HCT116 (cell line): ENCODE data around the gene CAPN15. TPM values are rescaled to one million over a fixed set of nuclear protein-coding genes. Genes with fewer than 3 reads are reported as not detected.

Source experiments
- ATAC-seq: fragments of 200-7000 bp; cut with Tn5 transposase; 2 replicates; pipeline ENCODE4 v1.9.1; 2020; ENCODE audit warnings: mild to moderate bottlenecking, moderate library complexity
- BruUV-seq: library from RNA; stranded (reverse); fragments of 400-500 nt; replicated peaks from 2 replicates; lab custom pipeline; 2021; lab: Mats Ljungman, UMichigan
- CTCF ChIA-PET: fragments of 300-600 bp; sonication (Branson Sonifier 250); formaldehyde crosslinking; loops from one replicate; lab custom pipeline; 2021; ENCODE audit warnings: antibody characterized with exemption; lab: Charles Lee
- POLR2A ChIA-PET: fragments of 300-600, 350-600 bp; sonication (Branson Sonifier 250); formaldehyde crosslinking; loops from one replicate; lab custom pipeline; 2021; ENCODE audit warnings: antibody characterized with exemption; lab: Charles Lee
- RAD21 ChIA-PET, 2 experiments: fragments of 300-600 bp; sonication (Branson Sonifier 250); formaldehyde crosslinking; loops; one replicate each; lab custom pipeline; 2023; ENCODE audit warnings: low total read pairs in 2 of 2; ENCODE audit not compliant: uncharacterized antibody in 2 of 2, unreplicated experiment in 2 of 2, low non-redundant PET in 1 of 2; lab: Charles Lee
- DNase-seq: peaks from one replicate; pipeline ENCODE4 v3.0.0-alpha.2; 2010; ENCODE audit warnings: low read depth, low spot score
- H2AFZ ChIP-seq: fragments of 200-600 bp; shearing (Covaris generic), sonication (generic); 2 replicates; pipeline ENCODE4 v1.6.1; 2017; ENCODE audit warnings: low read depth, mixed run types, mixed read lengths, antibody characterized with exemption, low read length; ENCODE audit not compliant: poor library complexity, severe bottlenecking
- H3K27ac ChIP-seq: 2 replicates; pipeline ENCODE4 v1.5.1; 2012; ENCODE audit warnings: low read depth, low read length
- H3K27me3 ChIP-seq: fragments of 200-600 bp; sonication (generic); 2 replicates; pipeline ENCODE4 v1.6.1; 2016; ENCODE audit warnings: mixed run types, low read length, mixed read lengths; ENCODE audit not compliant: insufficient read depth
- H3K36me3 ChIP-seq, 2 experiments: fragments of 200-500 bp in 1 of 2; fragments of 200-600 bp in 1 of 2; sonication (Bioruptor generic) in 1 of 2; sonication (generic) in 1 of 2; 2 replicates each; pipeline versions ENCODE4 v1.5.1 to v1.6.1; 2014 to 2016; ENCODE audit warnings: low read length in 2 of 2, inconsistent platforms in 1 of 2, mixed read lengths in 1 of 2, mixed run types in 1 of 2; ENCODE audit not compliant: insufficient read depth in 2 of 2, control insufficient read depth in 1 of 2
- H3K4me1 ChIP-seq, 2 experiments: fragments of 200-600 bp in 1 of 2; sonication (generic) in 1 of 2; 2 replicates each; pipeline versions ENCODE4 v1.5.1 to v1.6.1; 2012 to 2017; ENCODE audit warnings: low read length in 2 of 2, inconsistent platforms in 1 of 2, mild to moderate bottlenecking in 1 of 2, mixed read lengths in 1 of 2, mixed run types in 1 of 2, moderate library complexity in 1 of 2; ENCODE audit not compliant: insufficient read depth in 2 of 2, control insufficient read depth in 1 of 2
- H3K4me2 ChIP-seq: fragments of 200-600 bp; sonication (generic); 2 replicates; pipeline ENCODE4 v1.6.1; 2017; ENCODE audit warnings: mixed run types, low read length, mixed read lengths
- H3K4me3 ChIP-seq, 2 experiments: fragments of 200-600 bp in 1 of 2; sonication (generic) in 1 of 2; replicated peaks in 1 of 2; 2 replicates each; pipeline ENCODE4 v1.5.1; 2011 to 2016; ENCODE audit warnings: low read length in 2 of 2, control low read depth in 1 of 2, low read depth in 1 of 2, mild to moderate bottlenecking in 1 of 2, mixed read lengths in 1 of 2, mixed run types in 1 of 2
- H3K79me2 ChIP-seq: fragments of 200-600 bp; sonication (generic); 2 replicates; pipeline ENCODE4 v1.6.1; 2017; ENCODE audit warnings: mild to moderate bottlenecking, mixed run types, low read length, moderate library complexity, mixed read lengths; ENCODE audit not compliant: insufficient read depth
- H3K9ac ChIP-seq: fragments of 200-600 bp; sonication (generic); 2 replicates; pipeline ENCODE4 v1.6.1; 2016; ENCODE audit warnings: low read length, mixed read lengths
- H3K9me2 ChIP-seq: fragments of 200-600 bp; sonication (generic), shearing (Covaris generic); 2 replicates; pipeline ENCODE4 v1.6.1; 2017; ENCODE audit warnings: mixed run types, mild to moderate bottlenecking, moderate library complexity; ENCODE audit not compliant: insufficient read depth
- H3K9me3 ChIP-seq, 2 experiments: fragments of 200-500 bp in 1 of 2; fragments of 200-600 bp in 1 of 2; sonication (Bioruptor generic) in 1 of 2; sonication (generic) in 1 of 2; 2 replicates each; pipeline ENCODE4 v1.6.1; 2014 to 2017; ENCODE audit warnings: low read length in 2 of 2, mixed read lengths in 2 of 2, inconsistent platforms in 1 of 2, low read depth in 1 of 2, mild to moderate bottlenecking in 1 of 2, mixed run types in 1 of 2, moderate library complexity in 1 of 2; ENCODE audit not compliant: control insufficient read depth in 1 of 2, insufficient read depth in 1 of 2
- H4K20me1 ChIP-seq: fragments of 200-600 bp; sonication (generic), shearing (Covaris generic); 2 replicates; pipeline ENCODE4 v1.6.1; 2017; ENCODE audit warnings: mixed run types, mild to moderate bottlenecking, moderate library complexity; ENCODE audit not compliant: insufficient read depth
- MAX ChIP-seq: IDR thresholded peaks from 2 replicates; pipeline ENCODE4 v1.6.1; 2012
- POLR2AphosphoS5 ChIP-seq: IDR thresholded peaks from 2 replicates; pipeline ENCODE4 v1.6.1; 2011; ENCODE audit warnings: mild to moderate bottlenecking, low read depth, low read length, moderate library complexity
- REST ChIP-seq: IDR thresholded peaks from 2 replicates; pipeline ENCODE4 v1.6.1; 2012; ENCODE audit warnings: low read depth
- intact Hi-C: fragments of 100-400 bp; cut with micrococcal nuclease; formaldehyde crosslinking; loops from 2 replicates; pipeline ENCODE4 v1.10.0; 2022
- total RNA-seq: library from RNA; stranded (reverse); gene quantifications from one replicate; pipeline ENCODE4 v1.2.1, GENCODE V29; 2021; ENCODE audit not compliant: unreplicated experiment

CAPN15 gene
- total RNA-seq, 1 experiment from 2014 or later = 39.0 TPM

GRCh38 chr16:592518-593306 lies 65.2 kb downstream of the CAPN15 start:
- ATAC-seq = no peak
- H3K27ac ChIP-seq = peak overlapping the region; percentile 76

More at GRCh38 chr16:592518-593306, 65.2 kb downstream of the CAPN15 start:
- BruUV-seq = no TSS peak
- Histone ChIP-seq H3K36me3 (no peaks in the 10 kb centered on the region), H3K4me3 (peak overlapping the region in 1 of 2 experiments; percentile 13; a peak in 1 of 4 replicates), H3K9me2 (no peaks in the 10 kb centered on the region), H3K9me3 (no peaks in the 10 kb centered on the region), H4K20me1 (no peaks in the 10 kb centered on the region), H3K9ac (peak overlapping the region; percentile 36), H3K4me1 (peaks cover 30 to 40% of the 10 kb centered on the region in 2 experiments), H3K79me2 (peaks cover 32% of the 10 kb centered on the region; the same call in 1 of the 2 replicates), H2AFZ (no peak overlapping the region), H3K27me3 (no peaks in the 10 kb centered on the region), H3K4me2 (peak overlapping the region; percentile 70)
- no peak for DNase-seq
- CTCF ChIA-PET = interaction anchor here (1.0 to 1.1 kb wide), 2 partner anchors 14 to 55 kb away, joined by 3 to 4 read pairs; no protein-coding TSS in a partner anchor
- intact Hi-C loops = loop anchor here (5.0 kb wide), 1 partner anchor 35 kb away; no protein-coding TSS in a partner anchor
- RAD21 ChIA-PET = no interaction called here
- POLR2A ChIA-PET = interaction anchor here (0.5 kb wide), 1 partner anchor 1409 kb away, joined by 3 read pairs; no protein-coding TSS in a partner anchor
- TF ChIP-seq REST (no peak), MAX (peak; percentile 8; the same call in 1 of the 2 replicates), POLR2AphosphoS5 (no peak)
